A204.1 (cell line): ENCODE data around the gene IL6.
"Not testable (repeated sequence)": the region's sequence is repeated elsewhere in the genome, so short reads cannot be mapped to it uniquely, and the experiment has no call there.

ENCODE experiments used
- FAIRE-seq: peaks from 2 replicates; lab custom pipeline; 2012; peaks lifted over from hg19 to GRCh38; lab: Jason Lieb, UNC

The IL6 gene

DNA sequence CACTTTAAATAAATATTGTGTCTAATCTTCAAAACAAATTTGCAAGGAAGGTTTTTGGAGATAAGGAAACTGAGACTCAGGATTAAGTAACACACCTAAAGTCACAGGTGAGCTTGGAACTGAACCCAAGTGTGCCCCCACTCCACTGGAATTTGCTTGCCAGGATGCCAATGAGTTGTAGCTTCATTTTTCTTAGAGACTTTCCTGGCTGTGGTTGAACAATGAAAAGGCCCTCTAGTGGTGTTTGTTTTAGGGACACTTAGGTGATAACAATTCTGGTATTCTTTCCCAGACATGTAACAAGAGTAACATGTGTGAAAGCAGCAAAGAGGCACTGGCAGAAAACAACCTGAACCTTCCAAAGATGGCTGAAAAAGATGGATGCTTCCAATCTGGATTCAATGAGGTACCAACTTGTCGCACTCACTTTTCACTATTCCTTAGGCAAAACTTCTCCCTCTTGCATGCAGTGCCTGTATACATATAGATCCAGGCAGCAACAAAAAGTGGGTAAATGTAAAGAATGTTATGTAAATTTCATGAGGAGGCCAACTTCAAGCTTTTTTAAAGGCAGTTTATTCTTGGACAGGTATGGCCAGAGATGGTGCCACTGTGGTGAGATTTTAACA lies 1.5 kb downstream of the IL6 start:
- FAIRE-seq, result no peak

DNA sequence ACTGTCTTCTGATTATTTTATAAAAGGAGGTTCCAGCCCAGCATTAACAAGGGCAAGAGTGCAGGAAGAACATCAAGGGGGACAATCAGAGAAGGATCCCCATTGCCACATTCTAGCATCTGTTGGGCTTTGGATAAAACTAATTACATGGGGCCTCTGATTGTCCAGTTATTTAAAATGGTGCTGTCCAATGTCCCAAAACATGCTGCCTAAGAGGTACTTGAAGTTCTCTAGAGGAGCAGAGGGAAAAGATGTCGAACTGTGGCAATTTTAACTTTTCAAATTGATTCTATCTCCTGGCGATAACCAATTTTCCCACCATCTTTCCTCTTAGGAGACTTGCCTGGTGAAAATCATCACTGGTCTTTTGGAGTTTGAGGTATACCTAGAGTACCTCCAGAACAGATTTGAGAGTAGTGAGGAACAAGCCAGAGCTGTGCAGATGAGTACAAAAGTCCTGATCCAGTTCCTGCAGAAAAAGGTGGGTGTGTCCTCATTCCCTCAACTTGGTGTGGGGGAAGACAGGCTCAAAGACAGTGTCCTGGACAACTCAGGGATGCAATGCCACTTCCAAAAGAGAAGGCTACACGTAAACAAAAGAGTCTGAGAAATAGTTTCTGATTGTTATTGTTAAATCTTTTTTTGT lies 2.3 kb downstream of the IL6 start:
- FAIRE-seq, result no peak

DNA sequence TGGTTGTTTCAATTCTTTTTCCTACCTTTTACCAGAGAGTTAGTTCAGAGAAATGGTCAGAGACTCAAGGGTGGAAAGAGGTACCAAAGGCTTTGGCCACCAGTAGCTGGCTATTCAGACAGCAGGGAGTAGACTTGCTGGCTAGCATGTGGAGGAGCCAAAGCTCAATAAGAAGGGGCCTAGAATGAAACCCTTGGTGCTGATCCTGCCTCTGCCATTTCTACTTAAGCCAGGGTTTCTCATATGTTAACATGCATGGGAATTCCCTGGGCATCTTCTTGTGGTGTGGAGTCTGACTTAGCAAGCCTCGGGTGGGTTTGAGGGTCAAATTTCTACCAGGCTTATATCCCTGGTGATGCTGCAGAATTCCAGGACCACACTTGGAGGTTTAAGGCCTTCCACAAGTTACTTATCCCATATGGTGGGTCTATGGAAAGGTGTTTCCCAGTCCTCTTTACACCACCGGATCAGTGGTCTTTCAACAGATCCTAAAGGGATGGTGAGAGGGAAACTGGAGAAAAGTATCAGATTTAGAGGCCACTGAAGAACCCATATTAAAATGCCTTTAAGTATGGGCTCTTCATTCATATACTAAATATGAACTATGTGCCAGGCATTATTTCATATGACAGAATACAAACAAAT lies 3.2 kb downstream of the IL6 start:
- no peak for FAIRE-seq

DNA sequence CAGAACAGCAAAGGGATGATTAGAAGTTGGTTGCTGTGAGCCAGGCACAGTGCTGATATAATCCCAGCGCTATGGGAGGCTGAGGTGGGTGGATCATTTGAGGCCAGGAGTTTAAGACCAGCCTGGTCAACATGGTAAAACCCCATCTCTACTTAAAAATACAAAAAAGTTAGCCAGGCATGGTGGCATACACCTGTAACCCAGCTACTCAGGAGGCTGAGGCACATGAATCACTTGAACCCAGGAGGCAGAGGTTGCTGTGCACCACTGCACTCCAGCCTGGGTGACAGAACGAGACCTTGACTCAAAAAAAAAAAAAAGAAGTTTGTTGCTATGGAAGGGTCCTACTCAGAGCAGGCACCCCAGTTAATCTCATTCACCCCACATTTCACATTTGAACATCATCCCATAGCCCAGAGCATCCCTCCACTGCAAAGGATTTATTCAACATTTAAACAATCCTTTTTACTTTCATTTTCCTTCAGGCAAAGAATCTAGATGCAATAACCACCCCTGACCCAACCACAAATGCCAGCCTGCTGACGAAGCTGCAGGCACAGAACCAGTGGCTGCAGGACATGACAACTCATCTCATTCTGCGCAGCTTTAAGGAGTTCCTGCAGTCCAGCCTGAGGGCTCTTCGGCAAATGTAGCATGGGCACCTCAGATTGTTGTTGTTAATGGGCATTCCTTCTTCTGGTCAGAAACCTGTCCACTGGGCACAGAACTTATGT lies 4.1 kb downstream of the IL6 start:
- no peak for FAIRE-seq

DNA sequence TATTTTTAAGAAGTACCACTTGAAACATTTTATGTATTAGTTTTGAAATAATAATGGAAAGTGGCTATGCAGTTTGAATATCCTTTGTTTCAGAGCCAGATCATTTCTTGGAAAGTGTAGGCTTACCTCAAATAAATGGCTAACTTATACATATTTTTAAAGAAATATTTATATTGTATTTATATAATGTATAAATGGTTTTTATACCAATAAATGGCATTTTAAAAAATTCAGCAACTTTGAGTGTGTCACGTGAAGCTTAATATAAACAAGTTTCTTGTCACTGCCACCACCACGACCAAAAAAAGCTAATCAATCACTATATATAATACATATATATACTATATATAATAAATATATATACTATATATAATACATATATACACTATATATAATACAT lies 4.8 kb downstream of the IL6 start:
- no peak for FAIRE-seq

DNA sequence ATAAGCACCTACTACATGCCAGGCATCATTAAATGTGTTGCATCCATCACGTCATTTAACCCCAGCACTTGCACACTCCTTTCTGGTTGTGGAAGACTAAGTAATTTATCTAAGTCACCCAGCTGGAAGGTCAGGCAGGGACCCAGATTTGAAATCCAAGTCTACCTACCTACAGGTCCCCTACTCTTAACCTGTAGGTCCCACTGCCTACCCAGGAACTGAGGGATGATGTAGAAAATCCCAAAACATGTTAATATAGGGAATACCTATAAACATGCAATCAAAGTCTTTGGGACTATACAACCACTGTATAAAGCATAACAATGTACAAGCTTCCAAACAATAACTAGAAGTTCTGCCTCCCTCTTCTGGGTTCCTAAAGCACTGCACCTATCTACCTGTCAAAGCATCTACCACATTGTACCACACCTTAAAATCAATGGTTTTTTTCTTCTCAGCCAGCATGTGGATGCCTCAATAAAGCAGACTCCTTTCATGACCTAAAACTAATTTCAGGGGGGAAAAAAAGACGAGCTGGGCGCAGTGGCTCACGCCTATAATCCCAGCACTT lies 5.6 kb downstream of the IL6 start:
- FAIRE-seq, result no peak

DNA sequence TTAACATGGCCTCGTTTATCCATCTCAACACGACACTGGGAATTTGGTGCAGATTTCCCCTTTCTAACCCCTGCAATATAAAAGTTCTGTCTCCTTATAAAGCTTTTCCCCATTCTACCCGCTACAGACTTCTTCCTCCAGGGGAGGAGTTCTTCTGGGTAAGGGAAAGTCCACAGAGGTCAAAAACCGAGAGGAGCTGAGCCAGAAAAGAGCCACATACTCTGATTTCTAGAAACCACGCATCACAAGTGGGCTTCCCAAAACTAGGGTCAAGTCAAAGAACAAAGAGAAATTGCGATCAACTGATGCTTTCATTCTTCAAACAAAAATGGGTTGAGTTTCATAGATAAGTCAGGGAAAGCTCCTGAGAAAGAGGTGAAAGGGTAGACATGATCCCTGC lies 6.8 kb downstream of the IL6 start:
- no peak for FAIRE-seq

DNA sequence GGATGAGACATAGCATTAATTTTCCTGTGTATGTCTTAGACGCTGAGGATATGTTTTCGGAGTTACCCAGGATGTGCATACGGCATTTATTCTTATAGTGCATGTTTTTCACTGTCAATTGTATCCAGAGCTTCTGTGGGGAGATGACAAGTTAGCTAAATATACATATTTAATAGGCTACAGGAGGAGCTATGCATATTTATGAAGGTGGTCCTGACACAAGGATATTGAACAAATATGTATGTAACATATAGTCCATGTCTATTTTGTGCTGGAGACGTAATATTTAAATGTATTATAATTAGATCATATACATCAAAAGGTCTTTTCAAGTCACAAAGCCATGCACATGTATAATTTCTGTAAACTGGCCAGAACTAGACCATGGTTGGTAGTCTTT lies 16.0 kb downstream of the IL6 start:
- no peak for FAIRE-seq

DNA sequence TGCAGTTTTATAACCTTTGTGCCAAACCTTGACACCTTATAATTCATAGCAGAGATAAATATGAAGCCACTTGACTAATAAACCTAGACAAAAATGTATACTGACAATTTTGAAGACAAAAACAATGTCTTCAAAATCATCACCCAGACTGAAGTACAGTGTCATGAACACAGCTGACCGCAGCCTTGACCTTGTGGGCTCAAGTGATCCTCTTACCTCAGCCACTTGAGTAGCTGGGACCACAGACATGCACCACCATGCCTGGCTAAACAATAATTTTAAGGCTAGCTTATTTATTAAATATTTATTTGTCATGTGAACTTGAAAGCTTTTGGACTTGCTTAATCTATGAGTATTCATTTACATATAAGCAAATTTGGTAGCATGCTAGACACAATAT lies 24.3 kb downstream of the IL6 start:
- no peak for FAIRE-seq

DNA sequence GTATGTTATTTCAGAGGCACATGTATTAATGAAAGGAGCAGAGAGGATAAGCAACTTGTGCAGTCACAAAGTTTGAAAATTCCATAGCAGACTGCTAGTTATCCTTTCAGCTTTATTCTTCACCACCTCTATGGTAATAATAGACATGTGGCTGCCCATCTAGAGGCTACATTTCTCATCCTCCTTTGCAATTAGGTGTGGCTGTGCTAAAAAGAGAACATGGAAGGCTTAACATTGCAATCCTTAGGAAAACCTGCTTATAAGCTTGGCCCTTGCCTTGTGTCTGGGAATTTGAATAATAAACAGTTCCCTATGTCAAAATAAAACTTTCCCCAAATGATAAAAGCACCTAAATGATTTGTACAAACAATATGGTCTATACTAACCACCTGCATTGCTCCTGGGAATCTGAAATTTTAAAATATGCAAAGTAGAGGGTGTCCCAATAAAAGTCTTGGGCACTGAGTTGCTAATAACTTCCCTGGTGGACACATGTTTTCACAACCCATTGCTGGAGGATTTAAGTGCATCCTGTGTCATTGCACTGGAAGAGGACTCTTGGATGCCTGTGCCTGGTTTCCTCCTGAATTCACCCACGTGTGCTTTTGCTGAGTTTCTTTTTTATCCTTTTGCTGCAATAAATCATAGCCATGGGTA lies 30.5 kb downstream of the IL6 start:
- FAIRE-seq, result no peak

DNA sequence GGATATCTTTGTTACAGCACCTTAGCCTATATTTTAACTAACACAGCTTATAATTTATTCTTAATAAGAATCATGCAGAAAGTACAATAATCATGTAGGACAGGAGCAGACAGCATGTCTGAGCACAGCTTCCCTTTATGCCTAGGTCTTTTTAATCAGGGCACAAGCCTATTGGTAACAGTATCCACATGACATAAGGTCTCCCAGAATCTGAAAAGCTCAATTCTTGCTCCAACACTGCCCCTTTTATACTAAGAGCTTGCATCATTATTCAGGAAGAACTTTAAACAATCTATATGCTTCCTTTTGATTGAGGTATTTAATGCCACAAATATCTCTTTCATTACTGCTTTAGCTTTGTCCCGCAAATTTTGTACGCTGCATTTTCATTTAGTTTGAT lies 31.6 kb downstream of the IL6 start:
- FAIRE-seq, result no peak

DNA sequence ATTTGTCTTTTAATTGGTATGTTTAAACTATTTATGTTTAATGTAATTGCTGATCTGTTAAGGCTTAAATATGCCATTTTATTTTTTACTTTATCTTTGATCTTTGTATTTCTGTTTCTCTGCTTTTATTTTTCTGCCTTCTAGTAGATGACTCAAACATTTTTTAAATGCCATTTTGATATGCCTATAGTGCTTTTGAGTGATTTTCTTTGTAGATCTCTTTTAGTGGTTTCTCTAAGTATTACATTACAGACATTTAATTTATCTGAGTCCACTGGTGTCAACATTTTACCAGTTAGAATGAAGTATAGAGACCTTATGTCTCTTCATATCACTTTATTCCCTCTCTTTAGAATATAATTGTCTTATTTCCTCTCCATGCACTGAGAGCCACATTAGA lies 32.7 kb downstream of the IL6 start:
- FAIRE-seq, result peak; percentile 27

DNA sequence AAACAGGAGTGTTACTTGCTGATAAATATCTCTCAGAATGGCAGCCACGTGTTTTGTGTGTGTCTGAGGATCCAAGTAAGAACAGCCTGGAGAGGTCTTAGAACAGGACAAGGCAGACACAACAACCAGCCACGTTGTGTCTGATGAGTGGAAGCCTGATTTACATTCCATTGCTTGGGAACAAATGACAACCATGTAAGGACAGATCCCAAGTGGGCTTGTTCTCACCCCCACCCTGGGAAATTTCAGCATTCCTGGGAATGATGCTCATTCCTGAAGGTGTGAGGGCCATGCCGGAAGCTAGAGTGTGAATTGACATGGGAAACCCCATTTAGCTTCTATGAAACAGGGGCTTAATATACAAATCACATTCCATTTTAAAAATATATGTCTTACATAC lies 35.9 kb downstream of the IL6 start:
- no peak for FAIRE-seq

DNA sequence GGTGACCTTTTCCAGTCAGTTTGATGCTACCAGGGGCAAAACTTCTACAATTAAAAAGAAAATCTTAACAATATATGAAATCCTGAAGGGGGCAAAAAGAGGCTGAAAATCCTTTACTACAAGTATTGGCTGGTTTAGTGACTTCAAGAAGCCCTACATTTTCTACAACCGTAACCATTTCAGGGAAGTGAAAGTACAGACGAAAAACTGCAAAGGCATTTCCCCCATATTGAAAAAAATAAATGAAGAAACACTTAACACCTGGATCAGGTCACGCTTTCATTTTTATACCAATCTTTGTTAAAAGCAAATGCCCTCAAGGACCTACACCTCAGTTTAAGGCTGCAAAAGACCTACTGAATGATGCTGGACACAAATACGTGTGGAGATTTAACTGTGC lies 38.6 kb downstream of the IL6 start:
- FAIRE-seq, result no peak

DNA sequence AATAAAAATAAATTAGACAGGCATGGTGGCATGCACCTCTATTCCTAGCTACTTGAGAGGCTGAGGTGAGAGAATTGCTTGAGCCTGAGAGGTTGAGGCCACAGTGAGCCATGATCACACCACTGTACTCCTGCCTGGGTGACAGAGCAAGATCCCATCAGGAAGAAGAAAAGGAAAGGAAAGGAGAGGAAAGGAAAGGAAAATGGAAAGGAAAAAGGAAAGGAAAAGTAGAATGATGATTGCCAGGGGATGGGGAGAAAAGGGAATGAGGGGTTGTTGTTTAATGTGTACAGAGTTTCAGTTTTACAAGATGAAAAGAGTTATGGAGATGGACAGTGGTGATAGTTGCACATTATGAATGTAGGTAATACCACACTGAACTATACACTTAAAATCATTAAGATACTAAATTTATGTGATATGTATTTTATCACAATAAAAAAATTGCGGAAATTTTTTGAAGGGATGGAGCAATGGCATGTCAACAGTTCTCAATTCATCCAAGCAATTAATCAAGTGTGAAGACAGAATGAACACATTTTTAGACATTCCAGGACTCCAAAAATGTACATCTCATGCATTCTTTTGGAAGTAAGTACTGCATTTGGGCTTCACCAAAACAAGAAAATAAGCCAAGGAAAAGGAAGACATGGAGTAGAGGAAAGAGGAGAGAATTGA lies 44.3 kb downstream of the IL6 start:
- no peak for FAIRE-seq

DNA sequence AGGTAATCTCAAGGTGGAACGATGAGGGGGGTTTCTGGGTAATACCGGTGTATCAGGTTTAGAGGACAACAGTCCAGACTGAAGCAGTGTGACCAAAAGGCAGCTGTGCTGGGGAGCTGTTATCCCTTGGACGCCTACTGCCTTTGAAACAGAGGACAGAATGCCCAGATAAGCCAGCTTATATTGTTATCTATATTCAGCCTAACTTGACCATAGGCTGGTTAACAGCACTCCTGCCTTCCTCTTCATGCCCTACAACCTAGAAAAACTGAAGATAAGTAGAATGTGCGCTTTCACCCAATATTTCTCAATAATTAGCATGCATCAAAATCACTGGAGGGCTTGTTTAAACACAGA lies 44.9 kb downstream of the IL6 start:
- FAIRE-seq, result no peak

DNA sequence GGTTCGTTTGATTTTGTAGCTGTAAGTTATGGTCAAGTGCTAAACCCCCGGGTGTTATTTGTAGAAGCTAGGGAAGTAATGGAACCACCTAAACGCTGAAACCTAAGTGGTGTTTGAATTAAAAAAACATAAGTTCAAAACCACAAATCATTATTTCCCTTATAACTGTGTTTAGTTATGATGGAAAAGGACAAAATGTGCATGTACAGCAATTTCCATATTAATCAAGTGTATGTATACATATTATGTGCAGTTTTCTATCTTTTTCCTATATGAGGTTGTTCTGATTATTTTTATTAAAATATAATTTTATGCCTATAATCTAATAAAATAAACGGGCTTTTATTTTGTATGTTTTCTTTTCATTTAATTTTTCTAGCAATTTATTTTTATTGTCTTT lies 45.9 kb downstream of the IL6 start:
- no peak for FAIRE-seq

DNA sequence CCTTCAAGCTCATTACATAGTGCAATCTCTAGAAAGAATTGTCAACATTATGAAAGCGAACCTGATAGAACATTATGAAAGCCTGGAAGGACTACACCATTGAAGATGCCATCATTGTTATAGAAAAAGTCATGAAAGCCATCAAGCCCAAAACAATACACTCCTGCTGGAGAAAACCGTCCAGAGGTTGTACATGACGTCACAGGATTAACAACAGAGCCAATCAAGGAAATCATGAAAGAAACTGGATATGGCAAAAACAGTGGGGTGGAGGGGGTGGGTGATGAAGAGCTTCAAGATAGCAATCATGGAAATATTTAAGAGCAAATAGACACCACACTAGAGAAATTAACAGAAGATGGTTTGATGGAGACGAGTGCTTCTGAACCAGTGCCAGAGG lies 50.0 kb downstream of the IL6 start:
- no peak for FAIRE-seq

DNA sequence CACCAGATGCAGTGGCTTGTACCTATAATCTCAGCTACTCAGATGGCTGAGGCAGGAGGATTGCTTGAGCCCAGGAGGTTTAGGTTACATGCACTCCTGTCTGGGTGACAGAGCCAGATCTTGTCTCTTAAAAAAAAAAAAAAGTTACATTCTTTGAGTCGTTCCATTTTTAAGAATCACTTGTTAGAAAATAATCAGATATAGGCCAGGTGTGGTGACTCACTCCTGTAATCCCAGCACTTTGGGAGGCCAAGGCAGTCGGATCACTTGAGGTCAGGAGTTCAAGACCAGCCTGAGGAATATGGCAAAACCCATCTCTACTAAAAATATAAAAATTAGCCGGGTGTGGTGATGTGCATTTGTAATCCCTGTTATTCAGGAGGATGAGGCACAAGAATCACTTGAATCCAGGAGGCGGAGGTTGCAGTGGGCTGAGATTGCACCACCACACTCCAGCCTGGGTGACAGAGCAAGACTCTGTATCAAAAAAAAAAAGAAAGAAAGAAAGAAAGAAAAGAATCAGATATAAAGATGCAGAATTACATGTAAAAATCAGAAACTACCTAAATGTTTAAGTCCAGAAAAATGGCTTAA lies 52.8 kb downstream of the IL6 start:
- not testable (repeated sequence) for FAIRE-seq

DNA sequence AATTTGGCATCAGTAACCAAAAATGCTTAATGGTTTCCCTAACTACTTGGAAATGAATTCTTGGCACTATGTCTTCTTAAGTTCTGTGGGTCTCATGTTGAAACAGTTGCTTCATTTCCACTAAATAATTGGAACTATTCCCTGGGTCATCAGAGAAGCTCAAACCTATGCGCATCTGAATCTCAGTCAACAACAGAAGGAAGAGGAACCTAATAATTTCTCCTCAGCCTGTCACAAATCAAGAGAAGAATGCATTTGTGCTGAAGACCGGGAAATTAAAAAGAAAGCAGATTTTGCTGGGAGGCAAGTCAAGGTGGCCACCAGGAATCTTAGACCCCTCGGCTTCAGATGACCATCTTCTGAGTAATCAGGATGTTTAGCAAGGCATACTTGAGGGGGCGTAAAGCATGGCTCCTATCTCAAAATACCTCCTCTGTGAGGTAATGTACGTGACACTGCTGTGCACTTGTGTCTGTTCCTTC lies 54.3 kb downstream of the IL6 start:
- no peak for FAIRE-seq
